H1 (cell line): ENCODE data around the gene SLC16A8. TPM values are rescaled to one million over a fixed set of nuclear protein-coding genes. Genes with fewer than 3 reads are reported as not detected.

Experiments
- CTCF ChIA-PET: fragments of 300-600 bp; sonication (Branson Sonifier 250); formaldehyde crosslinking; loops from one replicate; lab custom pipeline; 2021; ENCODE audit not compliant: partially characterized antibody; lab: Charles Lee
- POLR2A ChIA-PET: fragments of 300-600 bp; sonication (Branson Sonifier 250); formaldehyde crosslinking; loops from one replicate; lab custom pipeline; 2021; ENCODE audit warnings: inconsistent platforms; ENCODE audit not compliant: partially characterized antibody; lab: Charles Lee
- DNase-seq, 2 experiments: peaks; one replicate each; pipeline versions ENCODE4 v3.0.0 to v3.0.0-alpha.2; 2010 to 2022; ENCODE audit warnings: low spot score in 2 of 2, low read depth in 1 of 2, mixed read lengths in 1 of 2
- FAIRE-seq: peaks from 2 replicates; lab custom pipeline; 2011; peaks lifted over from hg19 to GRCh38; lab: Jason Lieb, UNC
- H2AFZ ChIP-seq: 2 replicates; pipeline ENCODE4 v1.8.1; 2012; ENCODE audit warnings: low read length, inconsistent platforms
- H2AK5ac ChIP-seq: 2 replicates; pipeline ENCODE4 v1.6.1; 2013; ENCODE audit warnings: low read depth, low read length
- H2BK120ac ChIP-seq: replicated peaks from 2 replicates; pipeline ENCODE3; 2013; ENCODE audit warnings: low read depth, low read length, inconsistent platforms
- H2BK12ac ChIP-seq: 2 replicates; pipeline ENCODE4 v1.6.1; 2013; ENCODE audit warnings: low read depth, low read length
- H2BK15ac ChIP-seq: 2 replicates; pipeline ENCODE4 v1.6.1; 2013; ENCODE audit warnings: low read length
- H2BK20ac ChIP-seq: 2 replicates; pipeline ENCODE4 v1.6.1; 2013; ENCODE audit warnings: low read length
- H2BK5ac ChIP-seq: 2 replicates; pipeline ENCODE4 v1.6.1; 2013; ENCODE audit warnings: low read depth, low read length
- H3K14ac ChIP-seq: 2 replicates; pipeline ENCODE4 v1.6.1; 2013; ENCODE audit warnings: inconsistent platforms; ENCODE audit not compliant: insufficient read length
- H3K18ac ChIP-seq: 2 replicates; pipeline ENCODE4 v1.6.1; 2013; ENCODE audit warnings: low read length; ENCODE audit errors: extremely low read depth
- H3K23ac ChIP-seq: 2 replicates; pipeline ENCODE4 v1.6.1; 2013; ENCODE audit warnings: inconsistent platforms; ENCODE audit not compliant: insufficient read length
- H3K23me2 ChIP-seq: 2 replicates; pipeline ENCODE4 v1.6.1; 2013; ENCODE audit warnings: low read depth, low read length
- H3K27ac ChIP-seq: 2 replicates; pipeline ENCODE4 v1.6.1; 2011; ENCODE audit warnings: low read depth, low read length, inconsistent platforms
- H3K27me3 ChIP-seq, 4 experiments: replicated peaks in 1 of 4; 1 replicate in 1 of 4; 2 replicates in 3 of 4; pipeline versions ENCODE4 v1.6.1 to v1.8.1; 2011 to 2013; ENCODE audit warnings: low read length in 3 of 4, mild to moderate bottlenecking in 3 of 4, inconsistent platforms in 2 of 4, mixed read lengths in 2 of 4, moderate library complexity in 1 of 4; ENCODE audit not compliant: control insufficient read depth in 3 of 4, insufficient read depth in 3 of 4; ENCODE audit errors: extremely low read depth in 1 of 4
- H3K36me3 ChIP-seq, 4 experiments: 2 replicates each; pipeline versions ENCODE4 v1.6.1 to v1.8.1; 2011 to 2013; ENCODE audit warnings: mild to moderate bottlenecking in 4 of 4, low read length in 3 of 4, moderate library complexity in 2 of 4, control low read depth in 1 of 4, inconsistent platforms in 1 of 4; ENCODE audit not compliant: insufficient read depth in 4 of 4, control insufficient read depth in 2 of 4
- H3K4ac ChIP-seq: replicated peaks from 2 replicates; pipeline ENCODE3; 2013; ENCODE audit warnings: low read length, low read depth, mixed read lengths, inconsistent platforms; ENCODE audit not compliant: insufficient read length
- H3K4me1 ChIP-seq, 4 experiments: replicated peaks in 1 of 4; 1 replicate in 1 of 4; 2 replicates in 3 of 4; pipeline versions ENCODE4 v1.6.1 to v1.8.1; 2011 to 2013; ENCODE audit warnings: low read length in 3 of 4, inconsistent platforms in 2 of 4, mixed read lengths in 1 of 4; ENCODE audit not compliant: insufficient read depth in 4 of 4, control insufficient read depth in 3 of 4
- H3K4me2 ChIP-seq, 2 experiments: 2 replicates each; pipeline versions ENCODE4 v1.6.1 to v1.8.1; 2011 to 2013; ENCODE audit warnings: low read depth in 2 of 2, low read length in 2 of 2, control low read depth in 1 of 2, inconsistent platforms in 1 of 2, mild to moderate bottlenecking in 1 of 2; ENCODE audit not compliant: insufficient read depth in 1 of 2
- H3K4me3 ChIP-seq, 4 experiments: fragments of 200-600, 300-600 bp in 1 of 4; sonication (generic), shearing (Covaris generic), sonication (Bioruptor Twin) in 1 of 4; 2 replicates each; pipeline versions ENCODE4 v1.5.1 to v1.8.1; 2011 to 2016; ENCODE audit warnings: low read length in 4 of 4, low read depth in 3 of 4, control low read depth in 2 of 4, inconsistent platforms in 2 of 4, mild to moderate bottlenecking in 2 of 4, mixed read lengths in 1 of 4, moderate library complexity in 1 of 4; ENCODE audit not compliant: insufficient read depth in 2 of 4; ENCODE audit errors: extremely low read depth in 1 of 4
- H3K56ac ChIP-seq: replicated peaks from 2 replicates; pipeline ENCODE3; 2013; ENCODE audit warnings: low read depth, mild to moderate bottlenecking, mixed read lengths, low read length, inconsistent platforms; ENCODE audit not compliant: insufficient read length
- H3K79me1 ChIP-seq: 2 replicates; pipeline ENCODE4 v1.6.1; 2013; ENCODE audit warnings: low read depth, low read length, control low read depth
- H3K79me2 ChIP-seq, 2 experiments: 2 replicates each; pipeline versions ENCODE4 v1.6.1 to v1.8.1; 2012 to 2013; ENCODE audit warnings: low read length in 2 of 2, mild to moderate bottlenecking in 2 of 2, inconsistent platforms in 1 of 2; ENCODE audit not compliant: insufficient read depth in 2 of 2, control insufficient read depth in 1 of 2
- H3K9ac ChIP-seq, 4 experiments: replicated peaks in 1 of 4; 1 replicate in 1 of 4; 2 replicates in 3 of 4; pipeline versions ENCODE4 v1.6.1 to v1.8.1; 2011 to 2013; ENCODE audit warnings: low read depth in 3 of 4, low read length in 3 of 4, control low read depth in 2 of 4, mild to moderate bottlenecking in 2 of 4, moderate library complexity in 2 of 4, inconsistent platforms in 1 of 4; ENCODE audit errors: extremely low read depth in 1 of 4
- H3K9me3 ChIP-seq, 2 experiments: 2 replicates each; pipeline versions ENCODE4 v1.6.1 to v1.8.1; 2012 to 2013; ENCODE audit warnings: mild to moderate bottlenecking in 2 of 2, moderate library complexity in 2 of 2, control low read depth in 1 of 2, inconsistent platforms in 1 of 2, low read depth in 1 of 2, low read length in 1 of 2, mixed read lengths in 1 of 2; ENCODE audit not compliant: insufficient read depth in 2 of 2
- H4K20me1 ChIP-seq, 2 experiments: replicated peaks in 1 of 2; 2 replicates each; pipeline versions ENCODE3 to v1.8.1; 2011 to 2013; ENCODE audit warnings: inconsistent platforms in 2 of 2, low read length in 2 of 2, mild to moderate bottlenecking in 1 of 2; ENCODE audit not compliant: insufficient read depth in 2 of 2, control insufficient read depth in 1 of 2
- H4K5ac ChIP-seq: 2 replicates; pipeline ENCODE4 v1.6.1; 2013; ENCODE audit warnings: low read length, low read depth, mixed read lengths, inconsistent platforms; ENCODE audit not compliant: insufficient read length
- H4K8ac ChIP-seq: 2 replicates; pipeline ENCODE4 v1.8.0; 2013; ENCODE audit warnings: mild to moderate bottlenecking, moderate library complexity, low read length, inconsistent platforms; ENCODE audit not compliant: insufficient read depth; ENCODE audit errors: extremely low read depth
- H4K91ac ChIP-seq: replicated peaks from 2 replicates; pipeline ENCODE3; 2013; ENCODE audit warnings: low read length, mixed read lengths, inconsistent platforms; ENCODE audit not compliant: insufficient read length
- ATF2 ChIP-seq: IDR thresholded peaks from 2 replicates; pipeline ENCODE4 v1.6.1; 2012; ENCODE audit warnings: low read length, inconsistent platforms
- CTBP2 ChIP-seq: IDR thresholded peaks from 2 replicates; pipeline ENCODE4 v1.7.0; 2011; ENCODE audit warnings: borderline replicate concordance, mild to moderate bottlenecking, moderate library complexity, mixed read lengths, low read length; ENCODE audit not compliant: insufficient read depth, insufficient read length
- TAF7 ChIP-seq: optimal IDR thresholded peaks from 2 replicates; pipeline ENCODE3; 2011; ENCODE audit warnings: low read depth, mild to moderate bottlenecking, inconsistent platforms, low read length, moderate library complexity, borderline replicate concordance
- whole genome bisulfite sequencing, 2 experiments: shearing (Covaris generic) in 1 of 2; methylation state at CpG; one replicate each; pipeline versions ENCODE4 v1.1.6 to v1.1.7; 2013 to 2015; ENCODE audit warnings: low lambda C conversion rate in 2 of 2, mixed read lengths in 2 of 2, inconsistent platforms in 1 of 2, low coverage in 1 of 2, missing lambda C conversion rate in 1 of 2; ENCODE audit not compliant: insufficient replicate concordance in 2 of 2, insufficient coverage in 1 of 2, insufficient read length in 1 of 2; ENCODE audit errors: extremely low coverage in 1 of 2, missing lambda C conversion rate in 1 of 2; 5-methylcytosine and 5-hydroxymethylcytosine counted together
- polyA plus RNA-seq, 7 experiments: library from polyadenylated mRNA; depleted of rRNA in 3 of 7; stranded (reverse) in 5 of 7; unstranded in 2 of 7; fragments of >200 nt in 5 of 7; fragments of 200-250 nt in 2 of 7; gene quantifications; 1 replicate in 5 of 7; 2 replicates in 1 of 7; 4 replicates in 1 of 7; pipeline versions ENCODE4 v1.2.1 to v1.2.3, GENCODE V29; 2011 to 2013; ENCODE audit warnings: missing spikeins in 2 of 7, mixed read lengths in 2 of 7
- total RNA-seq: library from RNA; stranded (reverse); fragmentation: NEBNext Ultra II Directional; extraction: Animal tissue kit (Norgen Biotek cat#: 25700); gene quantifications from 2 replicates; pipeline ENCODE4 v1.2.1, GENCODE V29; 2021

SLC16A8 gene
- total and polyA plus RNA-seq, 2 of the 8 experiments (the other 6 are each of a cell fraction or from before 2014, with no cell fraction given), result 0.70 TPM; not detected in 1

GRCh38 chr22:38049812-38050619 is 34.0 kb downstream of the SLC16A8 start:
- CTCF ChIA-PET, result interaction anchor here (0.5 to 2.7 kb wide), 12 partner anchors 10 to 158 kb away, joined by 3 to 15 read pairs (median 3); no protein-coding TSS in a partner anchor
- DNase-seq (no peak), FAIRE-seq (no peak)
- H3K23ac ChIP-seq, result no peak overlapping the region
- H3K36me3 ChIP-seq, result no peaks in the 10 kb centered on the region
- no peak overlapping the region for H3K9ac ChIP-seq
- H4K5ac ChIP-seq, result no peak overlapping the region
- H3K27me3 ChIP-seq, result no peaks in the 10 kb centered on the region; a peak in 1 of 7 replicates
- H2BK15ac ChIP-seq, result no peak overlapping the region
- TF ChIP-seq TAF7 (no peak), CTBP2 (no peak), ATF2 (no peak)
- TF ChIP-seq, all 59 proteins: peak for 0
- no peaks in the 10 kb centered on the region for H3K79me2 ChIP-seq
- H3K4me1 ChIP-seq, result peaks cover 0 to 11% (median 4%) of the 10 kb centered on the region in 4 experiments; a peak in 4 of 7 replicates
- H4K8ac ChIP-seq, result no peak overlapping the region
- H3K14ac ChIP-seq, result no peak overlapping the region
- WGBS, 2 experiments, result 88% methylated on average over 18 of the region's 20 CpGs; no CpG with 5 or more reads in 1 of the 2 experiments
- no peak overlapping the region for H2BK120ac ChIP-seq
- H3K4me2 ChIP-seq, result no peak overlapping the region
- no peaks in the 10 kb centered on the region for H3K23me2 ChIP-seq
- no peak overlapping the region for H2AFZ ChIP-seq
- H3K27ac ChIP-seq, result no peak overlapping the region
- H3K56ac ChIP-seq, result no peak overlapping the region
- no peak overlapping the region; the same call in 1 of the 2 replicates for H3K18ac ChIP-seq
- no peak overlapping the region for H2BK5ac ChIP-seq
- no peak overlapping the region for H2BK20ac ChIP-seq
- no peak overlapping the region for H3K4ac ChIP-seq
- H3K79me1 ChIP-seq, result no peaks in the 10 kb centered on the region
- peak overlapping the region; percentile 60; the same call in 1 of the 2 replicates for H2BK12ac ChIP-seq
- POLR2A ChIA-PET, result interaction anchor here (0.7 to 1.8 kb wide), 4 partner anchors 14 to 132 kb away, joined by 3 to 5 read pairs (median 4); no protein-coding TSS in a partner anchor
- H3K9me3 ChIP-seq, result no peaks in the 10 kb centered on the region
- no peak overlapping the region for H4K91ac ChIP-seq
- no peak overlapping the region for H2AK5ac ChIP-seq
- no peaks in the 10 kb centered on the region for H4K20me1 ChIP-seq
- H3K4me3 ChIP-seq, result no peak overlapping the region
